KG1 (cell line): ENCODE measurements around the gene RNF227.
"Not testable (repeated sequence)": the region's sequence is repeated elsewhere in the genome, so short reads cannot be mapped to it uniquely, and the experiment has no call there.

Experiments used
- DNase-seq: peaks from one replicate; lab custom pipeline; 2025; lab: John Stamatoyannopoulos, UW

RNF227 gene

DNA sequence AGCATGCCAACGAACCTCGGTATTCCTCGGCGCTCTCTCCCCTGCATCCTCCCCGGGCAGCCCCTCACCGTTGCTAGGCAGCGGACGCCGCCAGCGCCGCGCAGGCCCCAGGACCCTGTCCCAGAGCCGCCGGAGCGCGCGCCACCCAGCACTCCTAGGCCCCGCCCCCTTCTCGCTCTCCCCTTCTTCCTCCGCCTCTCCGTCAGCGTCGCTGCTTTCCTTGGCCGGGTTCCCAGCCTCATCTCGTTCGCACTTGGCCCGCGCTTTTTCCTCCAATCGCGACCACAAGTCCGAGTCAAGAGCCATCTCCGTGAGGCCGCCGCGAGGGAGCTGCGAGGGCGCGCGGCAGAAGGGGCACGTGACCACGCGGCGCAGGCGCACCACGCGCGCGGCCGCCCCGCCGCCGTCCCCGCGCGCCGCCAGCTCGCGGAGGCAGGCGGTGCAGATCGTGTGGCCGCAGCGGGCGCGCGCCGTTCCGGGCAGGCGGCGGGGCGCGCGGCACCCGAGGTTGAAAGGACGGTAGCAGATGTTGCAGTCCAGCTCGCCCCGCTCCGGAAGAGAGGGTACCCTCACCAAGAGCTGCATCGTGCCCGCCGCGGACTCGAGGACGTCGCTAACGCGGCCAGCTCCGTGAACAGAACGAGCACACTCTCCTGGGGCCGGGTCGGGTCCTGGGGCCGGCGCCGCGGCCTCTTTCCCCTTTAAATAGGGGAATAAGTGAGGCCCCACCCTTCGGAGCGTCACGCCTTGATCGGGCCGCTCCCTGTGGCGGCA lies at the start of gene RNF227:
RNF227 (minus strand) TSS at position 679 of the 774 bp plus-strand sequence; CDS start at position 585, 94 bp downstream.
- DNase-seq: peak; percentile 9

DNA sequence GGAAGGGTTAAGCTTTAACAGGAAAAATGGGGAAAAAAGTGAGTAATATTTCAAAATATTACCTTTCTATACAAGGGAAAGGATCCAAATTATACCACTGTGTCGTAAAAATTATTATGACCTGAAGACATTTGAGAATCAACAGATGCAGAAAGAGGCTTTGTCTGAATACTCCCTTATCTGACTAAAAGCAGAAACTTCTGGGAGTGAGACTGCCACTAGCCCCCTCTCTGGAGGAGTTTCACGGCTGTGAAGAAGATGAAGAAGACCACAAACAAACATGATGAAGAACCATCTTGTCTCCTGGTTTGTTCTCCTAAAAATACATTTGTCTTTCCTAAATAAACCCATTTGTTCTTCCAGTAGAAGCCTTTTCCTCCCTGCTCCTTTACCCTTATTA lies 45.3 kb upstream of the RNF227 start:
- no peak for DNase-seq

DNA sequence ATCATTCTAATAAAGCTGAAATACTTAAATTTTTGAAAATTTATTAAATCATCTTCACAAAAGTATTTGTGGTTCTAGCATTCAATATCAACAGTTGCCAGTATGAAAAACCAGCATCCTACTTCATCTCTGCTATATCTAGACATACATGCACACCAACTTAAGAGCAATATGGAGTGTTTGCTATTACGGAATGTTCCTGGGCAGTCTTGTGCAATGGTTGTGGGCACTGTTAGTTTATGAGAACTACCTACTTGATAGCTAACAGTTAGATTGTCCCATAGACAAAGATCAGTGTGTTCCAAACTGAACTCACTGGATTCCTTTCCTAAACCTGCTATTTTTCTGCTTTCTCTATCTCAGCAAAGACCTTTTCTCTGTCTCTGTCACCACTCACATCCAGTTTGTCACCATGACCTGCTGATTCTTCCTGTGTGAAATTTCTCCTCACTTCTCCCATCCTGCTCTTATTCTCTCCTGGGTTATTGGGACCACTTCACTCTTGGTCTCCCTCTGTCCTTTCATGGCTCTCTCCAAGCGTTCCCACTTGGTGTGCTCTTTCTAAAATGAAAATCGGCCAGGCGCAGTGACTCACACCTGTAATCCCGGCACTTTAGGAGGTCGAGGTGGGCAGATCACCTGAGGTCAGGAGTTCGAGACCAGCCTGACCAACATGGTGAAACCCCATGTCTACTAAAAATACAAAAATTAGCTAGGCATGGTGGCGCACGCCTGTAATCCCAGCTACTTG lies 43.6 kb upstream of the RNF227 start:
- no peak for DNase-seq

GRCh38 chr17:7956228-7956965 lies 40.3 kb upstream of the RNF227 start:
- DNase-seq: no peak

- no peak for DNase-seq
Measured at GRCh38 chr17:7955414-7956227, 39.5 kb upstream of the RNF227 start.

DNA sequence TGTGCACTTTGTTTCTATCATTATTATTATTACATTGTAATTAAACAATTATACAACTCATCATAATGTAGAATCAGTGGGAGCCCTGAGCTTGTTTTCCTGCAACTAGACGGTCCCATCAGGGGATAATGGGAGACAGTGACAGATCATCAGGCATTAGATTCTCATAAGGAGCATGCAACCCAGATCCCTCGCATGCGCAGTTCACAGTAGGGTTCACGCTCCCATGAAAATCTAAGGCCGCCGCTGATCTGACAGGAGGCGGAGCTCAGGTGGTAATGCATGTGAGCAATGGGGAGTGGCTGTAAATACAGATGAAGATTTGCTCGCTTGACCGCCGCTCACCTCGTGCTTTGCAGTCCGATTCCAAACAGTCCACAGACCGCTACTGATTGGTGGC lies 37.2 kb upstream of the RNF227 start:
- DNase-seq: not testable (repeated sequence)

DNA sequence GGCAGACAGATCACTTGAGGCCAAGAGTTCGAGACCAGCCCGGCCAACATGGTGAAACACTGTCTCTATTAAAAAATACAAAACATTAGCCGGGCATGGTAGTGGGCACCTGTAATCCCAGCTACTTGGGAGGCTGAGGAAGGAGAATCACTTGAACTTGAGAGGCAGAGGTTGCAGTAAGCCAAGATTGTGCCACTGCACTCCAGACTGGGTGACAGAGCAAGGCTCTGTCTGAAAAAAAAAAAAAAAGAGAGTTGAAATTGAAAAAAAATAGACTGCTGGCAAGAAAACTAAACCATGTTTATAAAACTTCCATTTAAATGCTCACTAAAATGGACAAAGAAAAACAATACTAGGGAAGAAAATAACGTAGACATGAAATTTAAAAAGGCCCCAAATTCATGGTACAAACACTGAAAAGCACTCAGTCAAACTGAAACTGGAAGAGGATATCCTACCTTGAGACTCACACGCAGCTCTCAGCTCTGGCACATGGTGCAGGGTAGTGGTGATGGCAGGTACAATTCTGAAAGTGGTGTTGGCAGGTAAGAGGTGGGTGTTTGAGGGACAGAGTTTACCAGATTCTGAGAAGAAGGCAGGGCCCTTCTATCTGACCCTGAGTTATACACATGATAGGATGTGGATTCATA lies 35.2 kb upstream of the RNF227 start:
- no peak for DNase-seq

DNA sequence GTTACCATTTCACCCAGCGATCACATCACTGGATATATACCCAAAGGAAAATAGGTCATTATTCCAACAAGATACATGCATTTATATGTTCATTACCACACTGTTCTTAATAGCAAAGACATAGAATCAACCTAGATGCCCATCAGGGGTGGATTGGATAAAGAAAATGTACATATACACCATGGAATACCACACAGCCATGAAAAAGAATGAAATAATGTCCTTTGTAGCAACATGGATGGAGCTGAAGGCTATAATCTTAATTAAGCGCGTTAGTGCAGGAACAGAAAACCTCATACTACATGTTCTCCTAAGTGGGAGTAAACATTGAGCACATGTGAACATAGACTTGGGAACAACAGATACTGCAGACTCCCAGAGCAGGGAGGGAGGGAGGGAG lies 34.5 kb upstream of the RNF227 start:
- DNase-seq: no peak

DNA sequence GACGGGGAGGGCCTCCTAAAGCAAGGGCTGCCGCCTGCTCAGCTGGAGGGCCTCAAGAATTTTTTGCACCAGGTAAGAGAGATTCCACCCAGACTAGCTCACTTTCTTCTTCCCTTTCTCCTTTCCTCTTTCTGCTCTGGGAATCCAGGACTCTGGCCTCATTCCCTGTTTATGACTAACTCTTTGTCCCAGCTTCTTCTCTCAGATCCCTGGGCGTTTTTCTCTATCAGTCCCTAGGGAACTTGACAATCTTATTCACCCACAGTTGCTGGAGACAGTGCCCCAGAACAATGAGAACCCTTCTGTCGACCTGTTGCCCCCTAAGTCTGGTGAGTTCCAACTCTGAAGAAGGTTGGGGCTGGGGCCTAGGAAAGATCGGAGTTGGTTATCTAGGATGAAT lies 31.6 kb upstream of the RNF227 start:
- DNase-seq: no peak

DNA sequence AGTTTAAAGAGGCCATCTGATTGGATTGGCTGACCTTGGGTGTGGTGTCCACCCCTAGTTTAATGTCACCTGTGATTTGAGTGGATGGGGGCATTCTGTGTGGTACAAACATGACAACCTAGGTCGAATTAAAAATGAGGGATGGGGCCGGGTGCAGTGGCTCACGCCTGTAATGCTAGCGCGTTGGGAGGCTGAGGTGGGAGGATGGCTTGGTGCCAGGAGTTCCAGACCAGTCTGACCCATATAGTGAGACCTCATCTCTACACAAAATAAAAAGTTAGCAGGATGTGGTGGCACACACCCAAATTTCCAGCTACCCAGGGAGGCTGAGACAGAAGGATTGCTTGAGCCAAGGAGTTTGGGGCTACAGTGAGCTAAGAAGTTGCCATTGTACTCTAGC lies 30.4 kb upstream of the RNF227 start:
- DNase-seq: no peak

DNA sequence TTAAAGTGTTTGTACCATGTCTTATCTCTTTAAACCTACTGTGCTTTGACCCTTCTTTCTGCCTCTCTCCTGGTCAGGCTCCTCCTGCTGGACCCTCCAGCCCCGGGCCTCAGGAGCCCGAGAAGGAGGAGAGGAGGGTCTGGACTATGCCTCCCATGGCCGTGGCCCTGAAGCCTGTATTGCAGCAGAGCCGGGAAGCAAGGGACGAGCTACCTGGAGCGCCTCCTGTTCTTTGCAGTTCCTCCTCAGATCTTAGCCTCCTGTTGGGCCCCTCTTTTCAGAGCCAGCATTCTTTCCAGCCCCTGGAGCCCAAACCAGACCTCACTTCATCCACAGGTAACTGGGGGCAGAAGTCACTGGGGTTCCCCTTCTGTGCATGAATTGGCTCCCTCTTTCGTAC lies 29.6 kb upstream of the RNF227 start:
- no peak for DNase-seq

DNA sequence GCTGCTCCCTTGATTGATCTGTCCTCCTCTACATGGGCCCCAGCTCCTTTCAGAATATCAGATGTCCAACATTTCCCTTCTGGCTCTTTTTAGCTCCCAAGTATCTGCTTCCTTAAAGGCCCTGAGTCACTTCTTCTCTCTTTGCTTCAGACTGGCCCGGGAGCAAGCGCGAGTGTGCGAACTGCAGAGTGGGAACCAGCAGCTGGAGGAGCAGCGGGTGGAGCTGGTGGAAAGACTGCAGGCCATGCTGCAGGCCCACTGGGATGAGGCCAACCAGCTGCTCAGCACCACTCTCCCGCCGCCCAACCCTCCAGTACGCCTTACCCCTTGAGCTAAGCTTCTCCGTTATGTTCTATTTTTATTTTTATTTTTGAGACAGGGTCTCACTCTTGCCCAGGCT lies 28.2 kb upstream of the RNF227 start:
- no peak for DNase-seq

DNA sequence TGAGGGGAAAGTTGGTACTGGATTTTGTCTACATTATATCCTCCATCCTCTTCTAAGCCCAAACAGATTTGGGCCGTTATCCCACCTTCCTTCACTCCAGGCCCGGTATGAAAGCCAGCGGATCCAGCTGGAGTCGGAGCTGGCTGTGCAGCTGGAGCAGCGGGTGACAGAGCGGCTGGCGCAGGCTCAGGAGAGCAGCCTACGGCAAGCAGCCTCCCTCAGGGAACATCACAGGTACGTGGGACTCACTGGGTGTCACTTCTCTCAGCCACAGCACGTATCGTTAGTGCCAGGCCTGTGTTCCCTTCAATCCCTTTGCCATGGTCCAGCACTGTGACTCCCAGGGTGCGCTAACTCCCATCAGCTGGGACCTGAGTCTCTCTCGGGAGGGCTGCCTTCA lies 27.2 kb upstream of the RNF227 start:
- DNase-seq: no peak

GRCh38 chr17:7940743-7941142 lies 24.7 kb upstream of the RNF227 start:
- DNase-seq: no peak

- DNase-seq: no peak
Measured at GRCh38 chr17:7940034-7940433, 23.9 kb upstream of the RNF227 start.

DNA sequence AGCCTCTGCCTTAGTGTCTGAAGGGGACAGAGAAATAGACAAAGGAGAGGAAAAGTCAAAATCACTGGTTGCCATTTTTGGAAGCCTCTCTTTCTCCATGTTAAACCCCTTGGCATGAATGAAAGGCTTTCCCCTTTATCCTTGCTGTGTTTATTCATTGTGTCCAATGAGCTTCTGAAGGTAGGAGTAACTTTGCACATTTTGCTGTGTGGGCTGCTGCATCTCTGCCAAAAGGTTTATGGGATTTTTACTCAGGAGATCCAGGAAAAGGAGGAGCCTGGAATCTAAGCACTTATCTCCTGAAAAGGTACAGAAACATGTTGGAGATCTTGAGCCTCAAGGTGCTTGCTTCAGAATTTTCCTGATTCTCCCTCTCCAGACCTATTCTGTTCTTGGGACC lies 19.8 kb upstream of the RNF227 start:
- no peak for DNase-seq

- DNase-seq: no peak
Measured at GRCh38 chr17:7932949-7933348, 16.9 kb upstream of the RNF227 start.

- DNase-seq: no peak
Measured at GRCh38 chr17:7932483-7932891, 16.4 kb upstream of the RNF227 start.

GRCh38 chr17:7931709-7932482 lies 15.8 kb upstream of the RNF227 start, which contains the start of the genes CNTROB and TRAPPC1:
Gene CNTROB (plus strand): TSS chr17:7932206. CDS start chr17:7933080, 874 bp downstream.
Gene TRAPPC1 (minus strand): TSS chr17:7931946. CDS start chr17:7931829, 117 bp downstream.
- DNase-seq: peak; percentile 51
